GOT3 (cell line): ENCODE data around the gene RASGRF2.

Experiments used
- DNase-seq: peaks from one replicate; lab custom pipeline; 2025; ENCODE audit warnings: mixed read lengths; lab: John Stamatoyannopoulos, UW

The RASGRF2 gene, protein sequence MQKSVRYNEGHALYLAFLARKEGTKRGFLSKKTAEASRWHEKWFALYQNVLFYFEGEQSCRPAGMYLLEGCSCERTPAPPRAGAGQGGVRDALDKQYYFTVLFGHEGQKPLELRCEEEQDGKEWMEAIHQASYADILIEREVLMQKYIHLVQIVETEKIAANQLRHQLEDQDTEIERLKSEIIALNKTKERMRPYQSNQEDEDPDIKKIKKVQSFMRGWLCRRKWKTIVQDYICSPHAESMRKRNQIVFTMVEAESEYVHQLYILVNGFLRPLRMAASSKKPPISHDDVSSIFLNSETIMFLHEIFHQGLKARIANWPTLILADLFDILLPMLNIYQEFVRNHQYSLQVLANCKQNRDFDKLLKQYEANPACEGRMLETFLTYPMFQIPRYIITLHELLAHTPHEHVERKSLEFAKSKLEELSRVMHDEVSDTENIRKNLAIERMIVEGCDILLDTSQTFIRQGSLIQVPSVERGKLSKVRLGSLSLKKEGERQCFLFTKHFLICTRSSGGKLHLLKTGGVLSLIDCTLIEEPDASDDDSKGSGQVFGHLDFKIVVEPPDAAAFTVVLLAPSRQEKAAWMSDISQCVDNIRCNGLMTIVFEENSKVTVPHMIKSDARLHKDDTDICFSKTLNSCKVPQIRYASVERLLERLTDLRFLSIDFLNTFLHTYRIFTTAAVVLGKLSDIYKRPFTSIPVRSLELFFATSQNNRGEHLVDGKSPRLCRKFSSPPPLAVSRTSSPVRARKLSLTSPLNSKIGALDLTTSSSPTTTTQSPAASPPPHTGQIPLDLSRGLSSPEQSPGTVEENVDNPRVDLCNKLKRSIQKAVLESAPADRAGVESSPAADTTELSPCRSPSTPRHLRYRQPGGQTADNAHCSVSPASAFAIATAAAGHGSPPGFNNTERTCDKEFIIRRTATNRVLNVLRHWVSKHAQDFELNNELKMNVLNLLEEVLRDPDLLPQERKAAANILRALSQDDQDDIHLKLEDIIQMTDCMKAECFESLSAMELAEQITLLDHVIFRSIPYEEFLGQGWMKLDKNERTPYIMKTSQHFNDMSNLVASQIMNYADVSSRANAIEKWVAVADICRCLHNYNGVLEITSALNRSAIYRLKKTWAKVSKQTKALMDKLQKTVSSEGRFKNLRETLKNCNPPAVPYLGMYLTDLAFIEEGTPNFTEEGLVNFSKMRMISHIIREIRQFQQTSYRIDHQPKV (N-terminal part only)

DNA sequence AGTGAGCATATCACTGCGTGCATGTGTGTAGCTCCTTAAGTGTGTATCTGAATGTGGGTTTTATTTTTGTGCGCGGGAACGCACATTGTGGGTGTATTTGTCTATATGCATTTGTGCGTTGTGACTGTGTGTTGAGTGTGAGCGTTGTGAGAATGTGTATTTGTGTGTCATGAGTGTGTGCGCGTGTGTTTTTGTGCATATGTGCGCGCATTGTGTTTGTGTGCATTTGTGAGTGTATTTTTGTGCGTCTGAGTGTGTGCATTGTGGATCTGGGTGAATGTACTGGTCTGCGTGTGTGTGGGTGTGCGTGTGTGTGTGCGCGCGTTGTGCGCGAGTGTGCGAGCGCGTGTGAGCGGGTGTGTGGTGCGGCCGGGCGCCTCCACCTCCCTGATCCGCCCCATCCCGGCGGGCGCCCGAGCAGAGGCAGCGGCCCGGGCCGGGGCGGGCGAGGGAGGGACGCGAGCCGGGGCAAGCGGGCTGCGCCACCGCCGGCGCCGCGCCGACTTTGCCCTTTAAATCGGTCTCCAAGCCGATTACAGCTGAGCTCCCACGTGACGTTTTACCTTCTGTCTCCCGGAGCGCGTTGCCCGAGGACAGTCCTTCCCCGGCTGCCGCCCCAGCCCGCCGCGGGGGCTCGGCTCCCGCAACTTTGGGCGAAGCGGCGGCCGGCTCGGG is at the start of gene RASGRF2:
Gene RASGRF2 (plus strand): TSS at position 596 of the 675 bp plus-strand sequence. CDS start 376 bp downstream, outside the sequence.
- no peak for DNase-seq

DNA sequence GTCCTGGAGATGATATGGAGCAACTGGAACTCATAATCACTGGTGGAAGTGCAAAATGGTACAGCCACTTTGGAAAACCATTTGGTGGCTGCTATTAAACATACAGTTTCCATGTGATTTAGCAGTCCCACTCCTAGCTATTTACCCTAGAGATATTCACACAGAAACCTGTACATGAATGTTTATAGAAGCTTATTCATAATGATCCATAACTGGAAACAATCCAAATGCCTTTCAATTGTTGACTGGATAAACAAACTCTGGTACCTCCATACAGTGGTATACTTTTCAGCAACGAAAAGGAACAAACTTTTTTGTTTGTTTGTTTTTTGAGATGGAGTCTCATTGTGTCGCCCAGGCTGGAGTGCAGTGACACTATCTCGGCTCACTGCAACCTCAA is 47.7 kb upstream of the RASGRF2 start:
- DNase-seq: no peak

GRCh38 chr5:80915716-80916115 is 44.4 kb upstream of the RASGRF2 start:
- no peak for DNase-seq

GRCh38 chr5:80916676-80917075 is 43.5 kb upstream of the RASGRF2 start:
- no peak for DNase-seq

DNA sequence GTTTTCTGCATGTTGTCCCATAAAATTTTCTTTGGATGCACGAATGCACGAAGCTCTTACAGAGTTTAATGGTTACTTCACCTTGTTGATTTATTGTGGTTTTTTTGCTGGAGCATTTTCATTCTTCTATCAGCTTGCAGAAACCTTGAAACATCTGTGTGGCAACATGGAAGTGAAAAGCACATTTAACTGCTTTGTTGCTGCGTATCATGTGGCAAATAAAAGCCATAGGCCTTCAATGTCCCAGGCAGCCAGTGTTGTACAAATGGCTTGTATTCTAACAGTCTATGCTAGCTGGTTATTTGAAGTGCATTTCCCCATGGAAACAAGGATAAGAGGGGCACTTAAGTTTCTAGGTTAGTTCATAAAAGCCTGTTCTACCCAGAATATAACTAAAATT is 42.5 kb upstream of the RASGRF2 start:
- DNase-seq: no peak

DNA sequence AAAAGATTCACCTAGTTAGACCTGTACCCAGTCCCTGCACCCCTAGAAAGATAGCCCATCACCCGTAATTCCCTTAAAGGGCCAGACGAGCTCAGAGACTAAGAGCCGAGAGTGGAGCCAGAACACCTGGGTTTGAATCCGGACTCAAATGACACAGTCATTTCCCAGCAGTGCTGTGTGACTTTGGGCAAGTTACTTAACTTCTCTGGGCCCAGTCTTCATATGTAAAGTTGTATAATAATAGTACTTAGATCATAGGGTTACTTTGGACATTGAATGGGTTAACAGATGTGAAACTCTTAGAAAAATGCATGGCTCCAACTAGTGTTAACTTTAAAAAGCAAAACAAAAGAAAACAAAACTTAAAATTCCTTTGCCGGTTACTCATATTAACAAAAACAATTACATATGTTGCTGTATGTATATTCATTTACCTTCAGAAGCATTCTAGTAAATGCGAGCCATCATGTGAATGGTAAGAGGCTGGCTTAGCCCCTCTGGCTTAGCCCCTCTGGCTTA is 40.4 kb upstream of the RASGRF2 start:
- DNase-seq: no peak

DNA sequence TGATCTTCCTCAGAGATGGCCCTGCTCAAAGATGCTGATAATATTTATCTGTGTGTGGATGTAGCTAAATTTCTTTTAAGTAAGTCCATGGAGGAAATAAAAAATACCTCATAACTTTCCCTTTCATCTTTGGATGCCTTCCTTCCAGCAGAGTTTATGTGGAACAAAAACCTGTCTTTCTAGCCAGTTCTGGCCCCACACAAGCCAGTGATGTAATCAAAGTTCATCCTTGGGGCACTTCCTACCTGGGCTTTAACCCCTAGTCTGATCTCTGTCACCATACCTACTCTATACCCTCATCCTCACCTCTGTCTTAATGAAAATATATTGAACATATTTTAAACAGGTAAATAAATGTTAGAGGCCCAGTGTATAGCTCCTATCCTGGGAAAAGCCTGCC is 39.8 kb upstream of the RASGRF2 start:
- DNase-seq: no peak

- no peak for DNase-seq
Measured at GRCh38 chr5:80921026-80921425, 39.1 kb upstream of the RASGRF2 start.

DNA sequence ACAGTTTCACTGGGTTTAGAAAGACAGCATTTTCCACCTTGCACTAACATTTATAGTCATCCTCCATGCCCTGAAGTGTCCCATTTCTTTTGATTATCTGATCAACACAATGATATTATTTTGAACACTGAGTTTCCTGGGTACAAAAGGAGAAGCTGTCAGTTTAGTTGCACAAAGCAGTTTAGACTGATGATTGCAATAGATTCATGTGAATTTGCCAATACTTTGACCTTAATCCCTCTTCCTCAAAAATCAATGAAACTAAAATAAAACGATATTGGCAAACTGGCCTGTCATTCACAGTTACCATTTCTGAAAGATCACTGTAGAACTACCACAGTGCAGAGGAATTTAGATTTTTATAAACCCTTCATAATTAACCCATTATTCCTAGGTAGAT is 34.2 kb upstream of the RASGRF2 start:
- no peak for DNase-seq

GRCh38 chr5:80926536-80926935 is 33.6 kb upstream of the RASGRF2 start:
- no peak for DNase-seq

DNA sequence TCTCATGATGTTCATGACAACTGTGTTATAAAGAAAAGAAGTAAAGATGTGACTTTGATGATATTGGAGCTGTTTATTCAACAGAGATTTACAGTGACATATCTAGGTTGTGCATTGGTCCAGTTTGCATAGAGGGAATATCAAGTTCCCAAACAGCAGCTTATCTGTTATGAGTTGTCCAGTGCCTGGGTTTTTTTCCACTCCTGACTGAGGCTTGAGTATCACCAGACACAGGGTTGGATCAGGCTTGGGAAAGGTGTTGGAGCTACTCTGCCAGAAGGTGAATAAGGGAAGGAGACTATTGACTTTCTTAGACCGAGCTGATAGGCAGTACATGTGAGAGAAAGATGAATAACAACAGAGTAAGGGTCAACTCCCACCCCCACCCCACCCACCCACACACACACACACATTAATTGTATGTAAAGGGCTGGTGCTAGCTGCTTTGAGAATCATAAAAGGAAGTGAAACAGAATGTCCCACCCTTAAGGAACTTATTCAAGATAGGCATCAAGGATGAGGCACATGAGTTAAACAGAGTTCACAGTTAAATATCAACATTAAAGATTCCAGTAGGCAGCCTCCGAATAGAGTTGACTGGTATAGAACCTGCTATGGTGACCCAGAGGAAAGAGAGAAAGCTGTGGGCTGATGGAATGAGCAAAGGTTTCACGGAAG is 33.0 kb upstream of the RASGRF2 start:
- DNase-seq: no peak

DNA sequence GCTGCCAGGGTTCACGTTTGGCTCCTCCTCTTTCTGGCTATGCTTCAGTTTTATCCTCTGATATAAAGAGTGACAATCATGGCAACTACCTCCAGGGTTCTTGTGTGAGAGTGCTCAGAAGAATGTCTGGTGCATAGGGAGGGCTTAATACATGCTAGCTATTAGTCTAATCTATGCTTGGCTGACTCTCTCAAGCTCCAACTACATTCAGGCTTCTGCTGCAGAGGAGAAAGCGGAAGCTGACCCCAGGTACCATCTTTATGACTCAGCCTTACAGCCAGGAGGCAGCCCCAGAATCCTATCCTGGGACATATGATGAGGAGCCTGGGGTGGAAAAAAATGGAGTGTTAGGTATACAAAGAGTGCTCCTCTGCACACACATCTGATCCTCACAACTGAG is 32.1 kb upstream of the RASGRF2 start:
- DNase-seq: no peak

- DNase-seq: no peak
Measured at GRCh38 chr5:80930940-80931339, 29.2 kb upstream of the RASGRF2 start.

GRCh38 chr5:80931411-80931810 is 28.8 kb upstream of the RASGRF2 start:
- DNase-seq: no peak

DNA sequence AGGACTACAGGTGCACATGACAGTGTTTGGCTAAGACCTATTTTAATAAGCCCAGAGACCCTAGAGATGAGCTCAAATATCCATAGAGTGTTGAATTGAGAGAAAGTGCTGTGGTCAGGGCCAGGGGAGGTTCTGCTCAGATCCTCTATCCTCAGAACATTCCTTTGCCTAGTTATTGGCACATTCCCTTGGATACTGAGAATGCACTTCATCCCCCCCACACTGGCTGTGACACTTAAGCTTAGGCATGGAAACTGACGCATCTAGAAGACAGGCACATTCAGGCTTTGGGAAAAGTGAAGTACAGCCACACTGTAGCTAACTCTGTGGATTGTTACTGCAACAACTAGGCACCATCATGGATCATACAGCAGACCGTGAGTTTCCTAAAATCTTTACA is 27.1 kb upstream of the RASGRF2 start:
- DNase-seq: no peak

DNA sequence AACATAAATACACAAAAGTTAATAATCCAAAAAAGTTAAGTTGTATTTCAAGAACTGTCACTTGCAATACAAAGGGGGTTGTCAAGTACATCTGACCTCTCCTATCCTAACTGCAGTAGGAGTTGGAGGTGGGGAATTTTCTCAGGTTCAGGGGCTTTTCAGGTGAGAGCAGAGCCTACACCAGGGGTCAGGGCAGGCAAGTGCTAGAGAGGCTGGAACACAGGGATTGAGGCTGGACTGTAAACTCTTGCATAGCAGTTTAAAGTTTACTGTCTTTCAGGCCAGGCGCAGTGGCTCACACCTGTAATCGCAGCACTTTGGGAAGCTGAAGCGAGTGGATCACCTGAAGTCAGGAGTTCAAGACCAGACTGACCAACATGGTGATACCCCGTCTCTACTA is 25.4 kb upstream of the RASGRF2 start:
- DNase-seq: no peak

DNA sequence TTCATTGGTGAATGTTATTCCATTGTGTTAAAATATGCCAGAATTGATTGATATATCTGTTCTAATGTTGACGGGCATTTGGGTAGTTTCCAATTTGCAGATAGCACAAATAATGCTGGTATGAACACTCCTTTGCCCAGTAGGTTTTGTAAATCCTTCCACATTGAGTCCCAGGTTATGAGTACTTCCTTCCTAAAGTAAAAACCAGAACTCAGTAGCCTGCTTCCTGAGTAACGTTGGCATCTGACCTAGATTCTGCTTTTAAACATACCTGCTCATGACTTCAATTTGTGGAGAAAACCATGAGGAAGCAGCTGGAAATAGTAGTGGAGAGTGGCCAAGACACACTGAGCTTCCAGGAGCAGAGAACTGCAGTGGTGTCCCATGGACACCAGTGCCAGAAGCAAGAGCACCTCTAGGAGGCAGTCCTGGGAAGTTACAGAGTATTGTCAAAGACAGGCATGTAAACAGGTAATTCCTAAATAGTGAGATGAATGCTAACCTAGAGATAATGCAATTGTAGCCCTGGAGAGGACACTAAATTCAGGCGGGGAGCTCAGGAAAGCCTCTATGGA is 24.3 kb upstream of the RASGRF2 start:
- DNase-seq: no peak

DNA sequence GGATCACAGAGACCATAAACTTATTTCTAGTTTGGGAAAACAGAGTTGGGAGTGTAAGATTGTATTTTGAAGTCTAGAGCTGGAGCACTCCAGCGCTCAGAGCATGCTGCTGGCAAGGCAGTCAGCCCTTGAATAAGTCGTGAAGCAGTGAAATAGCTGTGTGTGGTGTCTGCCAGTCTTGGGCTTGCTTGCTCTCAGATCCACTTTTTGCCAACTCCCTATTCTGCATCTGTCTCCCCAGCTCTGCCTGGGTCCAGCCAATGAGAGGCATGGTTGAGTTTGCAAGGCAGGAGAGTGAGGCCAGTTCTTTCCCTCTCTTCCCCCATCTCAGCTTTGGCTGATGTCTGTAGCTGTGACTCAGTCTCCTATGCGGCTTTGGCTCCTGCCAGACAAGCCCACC is 23.3 kb upstream of the RASGRF2 start:
- DNase-seq: no peak

GRCh38 chr5:80937584-80938356 is 22.4 kb upstream of the RASGRF2 start:
- DNase-seq: no peak

DNA sequence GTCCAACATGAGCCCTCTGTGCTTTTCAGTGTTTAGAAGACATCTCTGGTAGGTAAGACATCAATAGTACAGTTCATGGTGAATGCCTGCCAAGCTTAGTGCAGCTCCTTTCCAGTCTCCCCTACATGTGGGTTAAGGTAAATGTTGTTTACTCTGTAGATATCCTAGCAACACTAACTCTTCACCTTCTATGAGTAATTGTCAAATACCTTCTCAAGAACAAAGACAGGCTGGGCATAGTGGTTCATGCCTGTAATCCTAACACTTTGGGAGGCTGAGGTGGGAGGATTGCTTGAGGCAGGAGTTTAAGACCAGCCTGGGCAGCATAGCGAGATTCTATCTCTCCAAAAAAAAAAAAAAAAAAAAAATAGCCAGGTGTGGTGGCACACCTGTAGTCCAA is 18.7 kb upstream of the RASGRF2 start:
- DNase-seq: no peak
